Stimulated activated CD8-positive, alpha-beta memory T cell treated with anti-CD3 and anti-CD28 coated beads, Interleukin-12 subunit alpha, Interleukin-12 subunit beta, amount 100 ng/mL, for 1 hour (primary cell): ENCODE results near the gene CDC42BPA.

Experiments
- DNase-seq: peaks from one replicate; pipeline ENCODE4 v3.0.0-alpha.2; 2020; ENCODE audit warnings: low read depth

The CDC42BPA gene

GRCh38 chr1:227212164-227212563 is 106.1 kb downstream of the CDC42BPA start:
- DNase-seq, result no peak

DNA sequence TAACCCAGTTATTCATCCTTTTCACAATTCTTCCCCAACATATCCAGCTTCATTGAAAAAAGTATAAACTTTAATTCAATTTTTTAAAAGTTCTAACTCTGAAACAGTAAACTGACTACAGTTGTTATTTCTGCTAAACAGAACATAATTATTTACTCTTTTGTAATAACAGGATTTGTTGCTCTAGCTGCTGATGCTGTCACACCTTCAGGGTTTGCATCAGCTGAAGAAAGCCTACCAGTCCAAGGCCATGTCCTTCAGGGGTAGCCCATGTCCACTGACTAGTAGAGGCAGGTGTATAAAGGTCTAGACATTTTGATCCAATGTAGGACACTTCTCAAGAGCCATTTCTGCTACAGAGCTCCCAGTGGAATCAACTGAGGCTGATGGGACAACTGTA is 107.7 kb downstream of the CDC42BPA start:
- no peak for DNase-seq

- no peak for DNase-seq
Observed at GRCh38 chr1:227197064-227197463, 121.2 kb downstream of the CDC42BPA start.

- no peak for DNase-seq
Observed at GRCh38 chr1:227192163-227192562, 126.1 kb downstream of the CDC42BPA start.

GRCh38 chr1:227191607-227192006 is 126.7 kb downstream of the CDC42BPA start:
- DNase-seq, result no peak

GRCh38 chr1:227190321-227190720 is 128.0 kb downstream of the CDC42BPA start:
- DNase-seq, result no peak

DNA sequence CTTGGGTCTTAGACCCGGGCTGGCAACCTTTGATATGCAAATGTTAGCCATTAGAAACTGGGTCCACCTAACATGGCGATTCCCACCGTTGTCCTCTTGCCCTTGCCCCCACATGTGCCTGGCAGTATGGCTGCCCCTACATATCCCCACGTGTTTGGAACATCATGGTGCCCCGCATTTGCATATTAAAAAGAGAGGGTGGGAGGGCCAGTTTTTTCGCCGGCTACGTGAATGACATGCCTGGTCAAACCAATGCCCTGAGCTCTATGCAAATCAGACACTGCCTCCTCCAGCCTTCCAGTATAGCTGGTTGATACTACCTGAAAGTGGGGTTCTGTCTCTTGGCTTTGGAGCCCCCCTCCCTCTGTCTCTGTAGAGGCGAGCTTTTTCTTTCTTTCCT is 133.0 kb downstream of the CDC42BPA start:
- DNase-seq, result no peak

DNA sequence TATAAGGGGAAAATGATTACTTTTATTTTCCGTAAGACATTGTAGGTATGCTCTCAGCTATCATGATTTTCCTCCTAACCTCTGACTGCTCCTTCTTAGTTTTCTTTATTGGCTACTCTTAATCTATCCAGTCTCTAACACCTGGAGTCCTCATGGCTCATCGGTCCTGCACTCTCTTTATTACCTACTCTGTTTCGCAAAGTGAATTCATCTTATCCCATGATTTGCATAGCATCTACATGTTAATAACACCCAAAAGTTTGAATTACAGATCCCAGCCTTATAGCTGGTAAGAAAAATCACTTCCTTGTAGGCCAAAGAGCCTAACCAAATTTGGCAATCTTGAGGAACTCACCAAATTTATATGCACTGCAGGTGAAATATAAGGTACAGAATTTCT is 136.3 kb downstream of the CDC42BPA start:
- no peak for DNase-seq

- no peak for DNase-seq
Observed at GRCh38 chr1:227175611-227176010, 142.7 kb downstream of the CDC42BPA start.

- no peak for DNase-seq
Observed at GRCh38 chr1:227174164-227174563, 144.1 kb downstream of the CDC42BPA start.

DNA sequence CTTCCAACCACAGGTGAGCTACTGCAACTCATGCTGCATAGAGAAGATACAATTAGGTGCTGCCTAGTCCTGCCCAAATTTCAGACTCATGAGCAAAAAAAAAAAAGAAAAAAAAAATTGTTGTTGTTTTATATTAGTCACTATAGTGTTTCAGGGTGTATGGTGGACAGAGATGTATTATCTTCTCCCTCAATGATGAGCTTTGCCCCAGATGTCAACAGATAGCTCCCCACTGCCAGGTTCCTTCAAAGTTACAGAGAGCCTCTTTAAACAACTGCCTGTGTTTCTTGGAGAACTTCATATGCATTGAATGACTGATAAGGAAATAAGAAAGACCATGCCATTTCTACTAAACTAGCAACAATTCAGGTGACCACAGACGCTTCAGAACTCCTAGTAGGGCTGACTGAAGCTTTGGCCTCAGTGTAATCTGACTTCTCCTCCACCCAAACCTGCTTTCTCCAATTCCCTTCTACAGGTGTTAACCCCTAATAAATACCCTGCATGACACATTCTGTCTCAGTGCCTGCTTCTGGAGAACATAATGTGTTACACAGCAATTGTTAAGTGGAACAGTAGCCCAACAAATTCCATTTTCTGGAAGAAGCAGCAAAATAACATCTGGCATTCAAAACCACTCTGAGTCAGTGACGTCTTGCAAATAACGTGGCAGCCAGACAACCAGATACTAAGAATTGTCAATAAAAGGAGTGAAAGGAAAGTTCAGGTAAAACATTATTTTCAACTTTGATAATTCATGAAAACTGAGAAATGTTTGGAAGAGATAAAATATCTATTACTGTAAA is 147.7 kb downstream of the CDC42BPA start:
- no peak for DNase-seq

- no peak for DNase-seq
Observed at GRCh38 chr1:227169343-227169742, 148.9 kb downstream of the CDC42BPA start.

- DNase-seq, result no peak
Observed at GRCh38 chr1:227167276-227168101, 150.8 kb downstream of the CDC42BPA start.

DNA sequence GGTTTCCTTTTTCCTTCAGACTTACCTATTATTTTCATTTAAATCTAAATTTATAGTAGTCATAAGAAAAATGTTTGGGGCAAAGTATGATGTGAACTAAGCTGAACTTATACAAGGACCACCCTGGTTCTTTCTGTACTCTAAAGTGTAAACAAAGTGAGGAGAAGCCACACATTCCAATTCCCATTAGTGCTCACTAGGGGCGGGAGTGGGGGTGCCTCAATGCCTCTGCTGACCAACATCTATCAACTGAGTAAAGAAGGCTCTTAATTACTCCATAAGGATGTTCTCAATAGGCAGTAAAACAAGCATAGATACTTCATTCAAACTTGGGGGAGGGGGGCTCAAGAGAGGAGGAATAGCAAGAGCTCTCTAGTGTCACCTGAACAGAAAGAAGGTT is 151.7 kb downstream of the CDC42BPA start:
- DNase-seq, result no peak

GRCh38 chr1:227161470-227161869 is 156.8 kb downstream of the CDC42BPA start:
- no peak for DNase-seq

DNA sequence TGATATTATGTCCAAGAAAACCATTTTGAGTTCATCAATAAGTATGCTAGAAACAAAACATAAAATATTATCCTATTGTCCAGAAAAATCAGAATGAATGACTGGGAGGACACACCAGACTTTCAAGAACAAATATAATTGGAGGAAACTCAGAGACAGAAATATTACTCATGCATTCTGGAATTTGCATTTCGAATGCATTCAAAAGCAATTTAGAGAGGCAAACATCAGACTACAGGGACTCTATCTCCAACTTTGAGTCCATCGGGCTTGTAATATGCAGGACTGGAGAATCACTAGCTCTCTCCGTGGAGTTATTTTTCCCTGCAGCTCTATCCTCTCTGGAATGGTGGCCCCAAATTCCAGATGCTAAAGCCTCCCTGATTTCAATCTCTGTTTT is 161.8 kb downstream of the CDC42BPA start:
- no peak for DNase-seq

DNA sequence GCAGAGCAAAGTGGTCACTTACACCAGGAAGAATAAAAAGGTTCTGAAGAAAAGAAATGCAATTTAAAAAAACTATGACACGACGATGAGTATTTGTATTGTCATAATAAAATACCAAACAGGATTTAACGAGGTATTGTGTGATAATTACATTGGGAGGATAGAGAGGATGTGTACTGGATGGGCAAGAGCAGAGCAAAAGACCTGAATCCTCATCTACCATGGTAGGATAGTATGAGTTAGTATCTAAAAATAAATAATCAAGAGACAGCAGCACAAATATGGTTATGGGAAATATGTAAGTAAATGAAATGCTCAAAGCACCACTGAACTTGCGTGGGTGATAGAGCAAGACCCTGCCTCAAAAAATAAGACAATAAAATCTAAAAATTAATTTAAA is 162.6 kb downstream of the CDC42BPA start:
- DNase-seq, result no peak

DNA sequence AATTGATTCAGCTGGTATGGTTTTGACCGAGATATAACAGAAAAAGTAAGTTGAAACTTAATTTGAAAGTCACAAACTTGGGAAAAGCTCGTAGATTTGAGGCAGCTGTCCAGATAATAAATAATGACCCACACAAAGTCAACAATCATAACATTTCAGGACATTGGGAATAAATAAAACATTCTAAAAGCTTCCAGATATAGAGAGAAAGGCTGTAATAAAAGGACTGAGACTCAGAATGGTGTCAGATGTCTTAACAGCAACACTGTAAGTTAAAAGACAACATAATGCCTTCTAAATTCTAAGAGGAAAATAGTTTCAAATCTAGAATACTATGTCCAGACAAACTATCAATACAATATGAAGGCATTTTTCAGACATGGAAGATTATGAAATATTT is 163.3 kb downstream of the CDC42BPA start:
- DNase-seq, result no peak

GRCh38 chr1:227152525-227152924 is 165.8 kb downstream of the CDC42BPA start:
- no peak for DNase-seq

- no peak for DNase-seq
Observed at GRCh38 chr1:227140376-227140775, 177.9 kb downstream of the CDC42BPA start.

DNA sequence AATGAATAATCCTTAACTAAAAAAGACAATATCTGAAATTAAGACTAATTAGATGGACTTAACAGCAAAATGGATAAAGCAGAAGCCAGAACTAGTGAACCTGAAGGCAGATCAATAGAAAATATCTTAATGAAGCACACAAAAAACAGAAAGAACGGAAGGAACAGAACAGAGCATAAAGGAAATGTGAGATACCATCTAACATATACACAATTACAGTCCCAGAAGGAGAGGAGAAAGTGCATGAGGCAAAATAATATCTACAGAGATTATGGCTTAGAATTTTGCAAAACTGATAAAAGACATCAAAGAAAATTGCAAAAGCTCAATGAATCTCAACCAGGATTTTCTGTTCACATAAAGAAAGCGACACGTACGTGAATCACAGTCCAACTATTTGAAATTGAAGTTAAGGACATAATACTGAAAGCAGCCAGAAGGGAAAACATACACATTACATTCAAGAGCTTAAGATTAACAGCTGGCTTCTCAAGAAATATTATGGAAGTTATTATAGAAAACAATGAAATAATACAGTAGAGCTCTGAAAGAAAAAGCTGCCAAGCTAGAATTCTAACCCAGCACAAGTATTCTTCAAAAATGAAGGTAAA is 182.0 kb downstream of the CDC42BPA start:
- no peak for DNase-seq

DNA sequence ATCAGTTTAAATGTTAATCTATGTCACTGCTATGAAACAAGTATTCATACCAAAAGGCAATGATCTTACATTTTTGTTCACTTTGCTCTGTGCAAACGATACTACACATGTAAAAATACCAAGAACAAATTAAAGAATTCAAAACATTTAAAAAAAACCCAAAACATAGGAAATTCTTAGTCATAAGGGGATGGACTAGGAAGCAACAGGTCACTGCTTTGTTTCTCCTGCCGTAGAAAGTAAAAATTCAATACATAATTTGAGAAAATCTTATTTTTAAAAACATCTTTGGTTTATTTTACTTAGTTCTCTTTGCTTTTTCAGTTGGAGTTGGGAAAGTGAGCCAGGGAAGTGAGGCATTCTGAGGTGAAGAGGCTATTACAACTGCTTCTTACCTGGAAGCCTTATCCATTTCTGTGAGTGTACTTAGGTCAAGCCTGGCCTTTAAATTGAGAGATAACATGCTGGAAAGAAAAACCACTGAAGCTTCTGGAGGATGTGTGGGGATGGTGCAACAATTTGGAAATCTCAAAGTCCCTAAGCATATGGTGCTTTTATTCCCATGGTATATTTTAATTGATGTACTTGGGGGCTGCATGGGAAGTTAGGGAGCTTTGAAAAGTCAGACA is 183.5 kb downstream of the CDC42BPA start:
- DNase-seq, result no peak
